IMR-90 (cell line): ENCODE results near the gene VTN.

Experiments
- CEBPB ChIP-seq: IDR thresholded peaks from 2 replicates; pipeline ENCODE4 v1.6.1; 2012; ENCODE audit warnings: low read depth, low read length, improper control_type of control experiment
- CHD1 ChIP-seq: IDR thresholded peaks from 2 replicates; pipeline ENCODE4 v1.6.1; 2012; ENCODE audit warnings: low read depth, low read length, improper control_type of control experiment
- FOS ChIP-seq: fragments of 150-350 bp; IDR thresholded peaks from 2 replicates; pipeline ENCODE4 v1.6.1; 2016; ENCODE audit warnings: low read depth, low read length
- MAFK ChIP-seq: IDR thresholded peaks from 2 replicates; pipeline ENCODE4 v1.6.1; 2012; ENCODE audit warnings: low read depth, low read length, improper control_type of control experiment
- MAZ ChIP-seq: IDR thresholded peaks from 2 replicates; pipeline ENCODE4 v1.6.1; 2012; ENCODE audit warnings: low read depth, mild to moderate bottlenecking, low read length, improper control_type of control experiment, moderate library complexity, borderline replicate concordance
- MXI1 ChIP-seq: IDR thresholded peaks from 2 replicates; pipeline ENCODE4 v1.6.1; 2012; ENCODE audit warnings: low read depth, mild to moderate bottlenecking, low read length, moderate library complexity, borderline replicate concordance
- POLR2A ChIP-seq: IDR thresholded peaks from 2 replicates; pipeline ENCODE4 v1.6.1; 2012; ENCODE audit warnings: mild to moderate bottlenecking, low read depth, low read length
- RAD21 ChIP-seq: IDR thresholded peaks from 2 replicates; pipeline ENCODE4 v1.6.1; 2012; ENCODE audit warnings: low read length, improper control_type of control experiment
- RCOR1 ChIP-seq: IDR thresholded peaks from 2 replicates; pipeline ENCODE4 v1.6.1; 2012; ENCODE audit warnings: mild to moderate bottlenecking, low read length, improper control_type of control experiment; ENCODE audit not compliant: insufficient replicate concordance
- SMC3 ChIP-seq: fragments of 150-350 bp; IDR thresholded peaks from 2 replicates; pipeline ENCODE4 v1.6.1; 2016; ENCODE audit warnings: low read depth, mild to moderate bottlenecking, antibody characterized with exemption, low read length, moderate library complexity
- TF ChIP-seq, protein P1 (sequence below): conservative IDR thresholded peaks from 2 replicates; pipeline ENCODE4 v1.5.1; 2012; ENCODE audit warnings: mild to moderate bottlenecking, low read depth, low read length, improper control_type of control experiment
- TF ChIP-seq, protein P2 (sequence below): fragments of 150-350 bp; IDR thresholded peaks from 2 replicates; pipeline ENCODE4 v1.6.1; 2017; ENCODE audit warnings: mild to moderate bottlenecking, antibody characterized with exemption, low read length, low read depth
- TF ChIP-seq, protein P3 (sequence below): fragments of 150-350 bp; IDR thresholded peaks from 2 replicates; pipeline ENCODE4 v1.6.1; 2016; ENCODE audit warnings: low read depth, mild to moderate bottlenecking, low read length, moderate library complexity, borderline replicate concordance

- no peak for TF ChIP-seq RAD21
- TF ChIP-seq, protein P1, sequence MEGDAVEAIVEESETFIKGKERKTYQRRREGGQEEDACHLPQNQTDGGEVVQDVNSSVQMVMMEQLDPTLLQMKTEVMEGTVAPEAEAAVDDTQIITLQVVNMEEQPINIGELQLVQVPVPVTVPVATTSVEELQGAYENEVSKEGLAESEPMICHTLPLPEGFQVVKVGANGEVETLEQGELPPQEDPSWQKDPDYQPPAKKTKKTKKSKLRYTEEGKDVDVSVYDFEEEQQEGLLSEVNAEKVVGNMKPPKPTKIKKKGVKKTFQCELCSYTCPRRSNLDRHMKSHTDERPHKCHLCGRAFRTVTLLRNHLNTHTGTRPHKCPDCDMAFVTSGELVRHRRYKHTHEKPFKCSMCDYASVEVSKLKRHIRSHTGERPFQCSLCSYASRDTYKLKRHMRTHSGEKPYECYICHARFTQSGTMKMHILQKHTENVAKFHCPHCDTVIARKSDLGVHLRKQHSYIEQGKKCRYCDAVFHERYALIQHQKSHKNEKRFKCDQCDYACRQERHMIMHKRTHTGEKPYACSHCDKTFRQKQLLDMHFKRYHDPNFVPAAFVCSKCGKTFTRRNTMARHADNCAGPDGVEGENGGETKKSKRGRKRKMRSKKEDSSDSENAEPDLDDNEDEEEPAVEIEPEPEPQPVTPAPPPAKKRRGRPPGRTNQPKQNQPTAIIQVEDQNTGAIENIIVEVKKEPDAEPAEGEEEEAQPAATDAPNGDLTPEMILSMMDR: no peak
- no peak for TF ChIP-seq RCOR1
- TF ChIP-seq POLR2A: no peak
- no peak for TF ChIP-seq MAZ
- TF ChIP-seq, protein P2, sequence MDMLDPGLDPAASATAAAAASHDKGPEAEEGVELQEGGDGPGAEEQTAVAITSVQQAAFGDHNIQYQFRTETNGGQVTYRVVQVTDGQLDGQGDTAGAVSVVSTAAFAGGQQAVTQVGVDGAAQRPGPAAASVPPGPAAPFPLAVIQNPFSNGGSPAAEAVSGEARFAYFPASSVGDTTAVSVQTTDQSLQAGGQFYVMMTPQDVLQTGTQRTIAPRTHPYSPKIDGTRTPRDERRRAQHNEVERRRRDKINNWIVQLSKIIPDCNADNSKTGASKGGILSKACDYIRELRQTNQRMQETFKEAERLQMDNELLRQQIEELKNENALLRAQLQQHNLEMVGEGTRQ: no peak
- TF ChIP-seq, protein P3, sequence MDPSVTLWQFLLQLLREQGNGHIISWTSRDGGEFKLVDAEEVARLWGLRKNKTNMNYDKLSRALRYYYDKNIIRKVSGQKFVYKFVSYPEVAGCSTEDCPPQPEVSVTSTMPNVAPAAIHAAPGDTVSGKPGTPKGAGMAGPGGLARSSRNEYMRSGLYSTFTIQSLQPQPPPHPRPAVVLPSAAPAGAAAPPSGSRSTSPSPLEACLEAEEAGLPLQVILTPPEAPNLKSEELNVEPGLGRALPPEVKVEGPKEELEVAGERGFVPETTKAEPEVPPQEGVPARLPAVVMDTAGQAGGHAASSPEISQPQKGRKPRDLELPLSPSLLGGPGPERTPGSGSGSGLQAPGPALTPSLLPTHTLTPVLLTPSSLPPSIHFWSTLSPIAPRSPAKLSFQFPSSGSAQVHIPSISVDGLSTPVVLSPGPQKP: no peak
- no peak for TF ChIP-seq MXI1
- TF ChIP-seq MAFK: no peak
- TF ChIP-seq SMC3: no peak
- TF ChIP-seq CHD1: no peak
- no peak for TF ChIP-seq FOS
- TF ChIP-seq CEBPB: no peak
Observed at GRCh38 chr17:28391401-28391800, 21.3 kb upstream of the VTN start.
